HCT116 (cell line): ENCODE data around the gene RUFY1. TPM values are rescaled to one million over a fixed set of nuclear protein-coding genes. Genes with fewer than 3 reads are reported as not detected.

ENCODE experiments used
- ATAC-seq: fragments of 200-7000 bp; cut with Tn5 transposase; 2 replicates; pipeline ENCODE4 v1.9.1; 2020; ENCODE audit warnings: mild to moderate bottlenecking, moderate library complexity
- BruUV-seq: library from RNA; stranded (reverse); fragments of 400-500 nt; replicated peaks from 2 replicates; lab custom pipeline; 2021; lab: Mats Ljungman, UMichigan
- CTCF ChIA-PET: fragments of 300-600 bp; sonication (Branson Sonifier 250); formaldehyde crosslinking; loops from one replicate; lab custom pipeline; 2021; ENCODE audit warnings: antibody characterized with exemption; lab: Charles Lee
- POLR2A ChIA-PET: fragments of 300-600, 350-600 bp; sonication (Branson Sonifier 250); formaldehyde crosslinking; loops from one replicate; lab custom pipeline; 2021; ENCODE audit warnings: antibody characterized with exemption; lab: Charles Lee
- RAD21 ChIA-PET, 2 experiments: fragments of 300-600 bp; sonication (Branson Sonifier 250); formaldehyde crosslinking; loops; one replicate each; lab custom pipeline; 2023; ENCODE audit warnings: low total read pairs in 2 of 2; ENCODE audit not compliant: uncharacterized antibody in 2 of 2, unreplicated experiment in 2 of 2, low non-redundant PET in 1 of 2; lab: Charles Lee
- DNase-seq: peaks from one replicate; pipeline ENCODE4 v3.0.0-alpha.2; 2010; ENCODE audit warnings: low read depth, low spot score
- H2AFZ ChIP-seq: fragments of 200-600 bp; shearing (Covaris generic), sonication (generic); 2 replicates; pipeline ENCODE4 v1.6.1; 2017; ENCODE audit warnings: low read depth, mixed run types, mixed read lengths, antibody characterized with exemption, low read length; ENCODE audit not compliant: poor library complexity, severe bottlenecking
- H3K27ac ChIP-seq: 2 replicates; pipeline ENCODE4 v1.5.1; 2012; ENCODE audit warnings: low read depth, low read length
- H3K27me3 ChIP-seq: fragments of 200-600 bp; sonication (generic); 2 replicates; pipeline ENCODE4 v1.6.1; 2016; ENCODE audit warnings: mixed run types, low read length, mixed read lengths; ENCODE audit not compliant: insufficient read depth
- H3K36me3 ChIP-seq, 2 experiments: fragments of 200-500 bp in 1 of 2; fragments of 200-600 bp in 1 of 2; sonication (Bioruptor generic) in 1 of 2; sonication (generic) in 1 of 2; 2 replicates each; pipeline versions ENCODE4 v1.5.1 to v1.6.1; 2014 to 2016; ENCODE audit warnings: low read length in 2 of 2, inconsistent platforms in 1 of 2, mixed read lengths in 1 of 2, mixed run types in 1 of 2; ENCODE audit not compliant: insufficient read depth in 2 of 2, control insufficient read depth in 1 of 2
- H3K4me1 ChIP-seq, 2 experiments: fragments of 200-600 bp in 1 of 2; sonication (generic) in 1 of 2; 2 replicates each; pipeline versions ENCODE4 v1.5.1 to v1.6.1; 2012 to 2017; ENCODE audit warnings: low read length in 2 of 2, inconsistent platforms in 1 of 2, mild to moderate bottlenecking in 1 of 2, mixed read lengths in 1 of 2, mixed run types in 1 of 2, moderate library complexity in 1 of 2; ENCODE audit not compliant: insufficient read depth in 2 of 2, control insufficient read depth in 1 of 2
- H3K4me2 ChIP-seq: fragments of 200-600 bp; sonication (generic); 2 replicates; pipeline ENCODE4 v1.6.1; 2017; ENCODE audit warnings: mixed run types, low read length, mixed read lengths
- H3K4me3 ChIP-seq, 2 experiments: fragments of 200-600 bp in 1 of 2; sonication (generic) in 1 of 2; replicated peaks in 1 of 2; 2 replicates each; pipeline ENCODE4 v1.5.1; 2011 to 2016; ENCODE audit warnings: low read length in 2 of 2, control low read depth in 1 of 2, low read depth in 1 of 2, mild to moderate bottlenecking in 1 of 2, mixed read lengths in 1 of 2, mixed run types in 1 of 2
- H3K79me2 ChIP-seq: fragments of 200-600 bp; sonication (generic); 2 replicates; pipeline ENCODE4 v1.6.1; 2017; ENCODE audit warnings: mild to moderate bottlenecking, mixed run types, low read length, moderate library complexity, mixed read lengths; ENCODE audit not compliant: insufficient read depth
- H3K9ac ChIP-seq: fragments of 200-600 bp; sonication (generic); 2 replicates; pipeline ENCODE4 v1.6.1; 2016; ENCODE audit warnings: low read length, mixed read lengths
- H3K9me2 ChIP-seq: fragments of 200-600 bp; sonication (generic), shearing (Covaris generic); 2 replicates; pipeline ENCODE4 v1.6.1; 2017; ENCODE audit warnings: mixed run types, mild to moderate bottlenecking, moderate library complexity; ENCODE audit not compliant: insufficient read depth
- H3K9me3 ChIP-seq, 2 experiments: fragments of 200-500 bp in 1 of 2; fragments of 200-600 bp in 1 of 2; sonication (Bioruptor generic) in 1 of 2; sonication (generic) in 1 of 2; 2 replicates each; pipeline ENCODE4 v1.6.1; 2014 to 2017; ENCODE audit warnings: low read length in 2 of 2, mixed read lengths in 2 of 2, inconsistent platforms in 1 of 2, low read depth in 1 of 2, mild to moderate bottlenecking in 1 of 2, mixed run types in 1 of 2, moderate library complexity in 1 of 2; ENCODE audit not compliant: control insufficient read depth in 1 of 2, insufficient read depth in 1 of 2
- H4K20me1 ChIP-seq: fragments of 200-600 bp; sonication (generic), shearing (Covaris generic); 2 replicates; pipeline ENCODE4 v1.6.1; 2017; ENCODE audit warnings: mixed run types, mild to moderate bottlenecking, moderate library complexity; ENCODE audit not compliant: insufficient read depth
- CBX3 ChIP-seq: IDR thresholded peaks from 2 replicates; pipeline ENCODE4 v1.6.1; 2012; ENCODE audit warnings: low read depth
- EGR1 ChIP-seq: IDR thresholded peaks from 2 replicates; pipeline ENCODE4 v1.6.1; 2012; ENCODE audit warnings: low read depth
- ELF1 ChIP-seq: IDR thresholded peaks from 2 replicates; pipeline ENCODE4 v1.6.1; 2012; ENCODE audit warnings: low read depth, borderline replicate concordance
- EZH2phosphoT487 ChIP-seq: fragments of 200-600 bp; IDR thresholded peaks from 2 replicates; pipeline ENCODE4 v1.6.1; 2018; ENCODE audit warnings: antibody characterized with exemption, borderline replicate concordance
- POLR2A ChIP-seq: IDR thresholded peaks from 2 replicates; pipeline ENCODE4 v1.7.0; 2011; ENCODE audit warnings: borderline replicate concordance; ENCODE audit not compliant: insufficient read depth, insufficient read length; ENCODE audit errors: extremely low read depth
- SIN3A ChIP-seq: IDR thresholded peaks from 2 replicates; pipeline ENCODE4 v1.6.1; 2012; ENCODE audit warnings: low read depth
- YY1 ChIP-seq: IDR thresholded peaks from 2 replicates; pipeline ENCODE4 v1.6.1; 2011; ENCODE audit warnings: low read length, low read depth, moderate library complexity, mild to moderate bottlenecking; ENCODE audit not compliant: insufficient replicate concordance; ENCODE audit errors: extremely low read depth
- ZFX ChIP-seq: fragments of 450-650 bp; IDR thresholded peaks from 2 replicates; pipeline ENCODE4 v1.6.1; 2017
- ZNF274 ChIP-seq: fragments of 200-500 bp; sonication (Bioruptor generic); IDR thresholded peaks from 2 replicates; pipeline ENCODE4 v1.6.1; 2014; ENCODE audit warnings: mild to moderate bottlenecking, low read depth, low read length, inconsistent platforms
- intact Hi-C: fragments of 100-400 bp; cut with micrococcal nuclease; formaldehyde crosslinking; loops from 2 replicates; pipeline ENCODE4 v1.10.0; 2022
- total RNA-seq: library from RNA; stranded (reverse); gene quantifications from one replicate; pipeline ENCODE4 v1.2.1, GENCODE V29; 2021; ENCODE audit not compliant: unreplicated experiment
- TF ChIP-seq, protein P1 (sequence below): IDR thresholded peaks from 2 replicates; pipeline ENCODE4 v1.6.1; 2012
- TF ChIP-seq, protein P2 (sequence below), 3 experiments: fragments of 200-600 bp in 1 of 3; sonication (generic) in 1 of 3; IDR thresholded peaks in 2 of 3; conservative IDR thresholded peaks in 1 of 3; 2 replicates each; pipeline ENCODE4 v1.5.1; 2012 to 2017; ENCODE audit warnings: low read depth in 2 of 3, low read length in 2 of 3, antibody characterized with exemption in 1 of 3, borderline replicate concordance in 1 of 3, control low read depth in 1 of 3, mild to moderate bottlenecking in 1 of 3, mixed read lengths in 1 of 3, mixed run types in 1 of 3, moderate library complexity in 1 of 3; ENCODE audit not compliant: insufficient read depth in 1 of 3
- TF ChIP-seq, protein P3 (sequence below): IDR thresholded peaks from 2 replicates; pipeline ENCODE4 v1.6.1; 2012

Gene RUFY1
- total RNA-seq, 1 experiment from 2014 or later: 32.9 TPM

DNA sequence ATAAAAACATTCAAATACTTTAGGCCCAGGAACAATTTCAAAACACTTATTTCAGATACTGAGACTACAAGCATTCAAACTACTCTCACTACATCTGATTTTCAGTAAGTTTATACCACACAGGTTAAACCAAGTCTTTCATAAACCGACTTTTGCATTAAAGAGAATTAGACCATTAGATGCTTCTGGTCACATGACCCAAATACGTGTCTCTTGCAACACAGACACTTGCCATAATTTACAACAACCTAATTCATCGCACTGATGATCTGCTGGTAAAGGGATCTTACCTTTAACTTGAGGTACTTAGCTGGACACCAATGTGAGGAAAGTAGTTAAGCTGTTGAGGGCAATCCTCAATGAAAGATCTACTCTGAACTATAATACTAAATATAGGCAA is 69.9 kb downstream of the RUFY1 start:
- RAD21 ChIA-PET: no interaction called here
- H3K4me1 ChIP-seq: peaks cover 16 to 31% of the 10 kb centered on the region in 2 experiments

More for the DNA sequence above, 69.9 kb downstream of the RUFY1 start:
- TF ChIP-seq, protein P1, sequence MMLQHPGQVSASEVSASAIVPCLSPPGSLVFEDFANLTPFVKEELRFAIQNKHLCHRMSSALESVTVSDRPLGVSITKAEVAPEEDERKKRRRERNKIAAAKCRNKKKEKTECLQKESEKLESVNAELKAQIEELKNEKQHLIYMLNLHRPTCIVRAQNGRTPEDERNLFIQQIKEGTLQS: no peak
- TF ChIP-seq CBX3 (no peak), ELF1 (no peak), EZH2phosphoT487 (no peak), SIN3A (no peak), YY1 (no peak), ZNF274 (no peak), EGR1 (no peak), ZFX (no peak), POLR2A (no peak)
- TF ChIP-seq, protein P2, sequence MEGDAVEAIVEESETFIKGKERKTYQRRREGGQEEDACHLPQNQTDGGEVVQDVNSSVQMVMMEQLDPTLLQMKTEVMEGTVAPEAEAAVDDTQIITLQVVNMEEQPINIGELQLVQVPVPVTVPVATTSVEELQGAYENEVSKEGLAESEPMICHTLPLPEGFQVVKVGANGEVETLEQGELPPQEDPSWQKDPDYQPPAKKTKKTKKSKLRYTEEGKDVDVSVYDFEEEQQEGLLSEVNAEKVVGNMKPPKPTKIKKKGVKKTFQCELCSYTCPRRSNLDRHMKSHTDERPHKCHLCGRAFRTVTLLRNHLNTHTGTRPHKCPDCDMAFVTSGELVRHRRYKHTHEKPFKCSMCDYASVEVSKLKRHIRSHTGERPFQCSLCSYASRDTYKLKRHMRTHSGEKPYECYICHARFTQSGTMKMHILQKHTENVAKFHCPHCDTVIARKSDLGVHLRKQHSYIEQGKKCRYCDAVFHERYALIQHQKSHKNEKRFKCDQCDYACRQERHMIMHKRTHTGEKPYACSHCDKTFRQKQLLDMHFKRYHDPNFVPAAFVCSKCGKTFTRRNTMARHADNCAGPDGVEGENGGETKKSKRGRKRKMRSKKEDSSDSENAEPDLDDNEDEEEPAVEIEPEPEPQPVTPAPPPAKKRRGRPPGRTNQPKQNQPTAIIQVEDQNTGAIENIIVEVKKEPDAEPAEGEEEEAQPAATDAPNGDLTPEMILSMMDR (IDR thresholded peaks at IDR 0.05 in 2 of 3, conservative IDR thresholded peaks at IDR 0.05 in 1 of 3; ENCODE audit: borderline replicate concordance in 1 of 3, insufficient read depth in 1 of 3, low read depth in 2 of 3, low read length in 2 of 3): no peak
- TF ChIP-seq, protein P3, sequence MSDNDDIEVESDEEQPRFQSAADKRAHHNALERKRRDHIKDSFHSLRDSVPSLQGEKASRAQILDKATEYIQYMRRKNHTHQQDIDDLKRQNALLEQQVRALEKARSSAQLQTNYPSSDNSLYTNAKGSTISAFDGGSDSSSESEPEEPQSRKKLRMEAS: no peak
- TF ChIP-seq, all 23 proteins: peak for 0
- H4K20me1 ChIP-seq: peaks cover 71% of the 10 kb centered on the region
- no peak overlapping the region for H3K4me2 ChIP-seq
- no peak overlapping the region for H3K9ac ChIP-seq
- no peaks in the 10 kb centered on the region for H3K9me2 ChIP-seq
- no peak overlapping the region for H2AFZ ChIP-seq
- no peaks in the 10 kb centered on the region for H3K9me3 ChIP-seq
- no TSS peak for BruUV-seq
- H3K36me3 ChIP-seq: peaks cover 64 to 70% of the 10 kb centered on the region in 2 experiments
- H3K27me3 ChIP-seq: no peaks in the 10 kb centered on the region
- POLR2A ChIA-PET: interaction anchor here (1.6 kb wide), 1 partner anchor 9 kb away, joined by 3 read pairs; no protein-coding TSS in a partner anchor
- H3K27ac ChIP-seq: no peak overlapping the region
- H3K4me3 ChIP-seq: no peak overlapping the region
- intact Hi-C loops: loop anchor here (5.0 kb wide), 2 partner anchors 47 to 63 kb away; no protein-coding TSS in a partner anchor
- H3K79me2 ChIP-seq: peaks cover 81% of the 10 kb centered on the region
- DNase-seq: no peak
- no peak for ATAC-seq
- CTCF ChIA-PET: no interaction called here
